Mesenchymal stem cell (in vitro differentiated cells and primary cell): Measurements from ENCODE around the gene KRTAP10-5.

Source experiments
- DNase-seq: peaks from one replicate; pipeline ENCODE4 v3.0.0-alpha.2; 2013
- H2AFZ ChIP-seq: one replicate; pipeline ENCODE4 v1.6.1; 2013; ENCODE audit warnings: low read depth, mild to moderate bottlenecking, control low read depth, inconsistent platforms, low read length, moderate library complexity
- H2AK5ac ChIP-seq: 2 replicates; pipeline ENCODE4 v1.6.1; 2013; ENCODE audit warnings: low read length, moderate library complexity, mild to moderate bottlenecking, inconsistent platforms; ENCODE audit not compliant: severe bottlenecking
- H2BK120ac ChIP-seq: one replicate; pipeline ENCODE4 v1.6.1; 2013; ENCODE audit warnings: low read depth, mild to moderate bottlenecking, inconsistent platforms, low read length, moderate library complexity
- H2BK12ac ChIP-seq, 2 experiments: one replicate each; pipeline ENCODE4 v1.6.1; 2013; ENCODE audit warnings: inconsistent platforms in 2 of 2, low read length in 2 of 2, mild to moderate bottlenecking in 2 of 2, moderate library complexity in 2 of 2, control low read depth in 1 of 2
- H2BK15ac ChIP-seq: one replicate; pipeline ENCODE4 v1.6.1; 2013; ENCODE audit warnings: mild to moderate bottlenecking, low read depth, inconsistent platforms; ENCODE audit not compliant: poor library complexity, severe bottlenecking
- H2BK5ac ChIP-seq: 2 replicates; pipeline ENCODE4 v1.6.1; 2013; ENCODE audit warnings: low read depth, mild to moderate bottlenecking, low read length, control low read depth, inconsistent platforms; ENCODE audit not compliant: poor library complexity, severe bottlenecking
- H3K14ac ChIP-seq, 2 experiments: one replicate each; pipeline ENCODE4 v1.6.1; 2013; ENCODE audit warnings: inconsistent platforms in 2 of 2, low read length in 2 of 2, control low read depth in 1 of 2, mild to moderate bottlenecking in 1 of 2, moderate library complexity in 1 of 2
- H3K18ac ChIP-seq, 2 experiments: one replicate each; pipeline ENCODE4 v1.6.1; 2013; ENCODE audit warnings: inconsistent platforms in 2 of 2, low read length in 2 of 2, control low read depth in 1 of 2, low read depth in 1 of 2, mild to moderate bottlenecking in 1 of 2
- H3K23ac ChIP-seq, 2 experiments: one replicate each; pipeline ENCODE4 v1.6.1; 2013; ENCODE audit warnings: inconsistent platforms in 2 of 2, low read length in 2 of 2, mild to moderate bottlenecking in 2 of 2, moderate library complexity in 2 of 2, control low read depth in 1 of 2
- H3K27ac ChIP-seq: 2 replicates; pipeline ENCODE4 v1.5.1; 2013; ENCODE audit warnings: mild to moderate bottlenecking, moderate library complexity, low read length, control low read depth, inconsistent platforms; ENCODE audit not compliant: poor library complexity, severe bottlenecking
- H3K27me3 ChIP-seq, 2 experiments: 2 replicates each; pipeline versions ENCODE4 v1.6.1 to v1.7.0; 2013; ENCODE audit warnings: low read length in 2 of 2, mild to moderate bottlenecking in 2 of 2, moderate library complexity in 2 of 2, control low read depth in 1 of 2, inconsistent platforms in 1 of 2; ENCODE audit not compliant: control insufficient read depth in 1 of 2, insufficient read depth in 1 of 2
- H3K36me3 ChIP-seq, 2 experiments: 2 replicates each; pipeline versions ENCODE4 v1.6.1 to v1.7.0; 2013; ENCODE audit warnings: low read length in 2 of 2, control low read depth in 1 of 2, inconsistent platforms in 1 of 2, low read depth in 1 of 2, mild to moderate bottlenecking in 1 of 2; ENCODE audit not compliant: insufficient read depth in 2 of 2, control insufficient read depth in 1 of 2
- H3K4ac ChIP-seq, 2 experiments: one replicate each; pipeline ENCODE4 v1.6.1; 2013; ENCODE audit warnings: inconsistent platforms in 2 of 2, low read length in 2 of 2, mild to moderate bottlenecking in 2 of 2, moderate library complexity in 2 of 2, control low read depth in 1 of 2, low read depth in 1 of 2
- H3K4me1 ChIP-seq: 2 replicates; pipeline ENCODE4 v1.6.1; 2013; ENCODE audit warnings: low read depth, low read length, control low read depth; ENCODE audit not compliant: control insufficient read depth, insufficient read depth
- H3K4me2 ChIP-seq: 2 replicates; pipeline ENCODE4 v1.6.1; 2013; ENCODE audit warnings: low read length, mild to moderate bottlenecking, inconsistent platforms; ENCODE audit not compliant: poor library complexity, severe bottlenecking
- H3K4me3 ChIP-seq, 2 experiments: 2 replicates each; pipeline versions ENCODE4 v1.5.1 to v1.7.0; 2013; ENCODE audit warnings: low read length in 2 of 2, mild to moderate bottlenecking in 2 of 2, control low read depth in 1 of 2, low read depth in 1 of 2; ENCODE audit not compliant: insufficient read depth in 1 of 2
- H3K79me1 ChIP-seq: replicated peaks from 2 replicates; pipeline ENCODE4 v1.6.1; 2013; ENCODE audit warnings: mild to moderate bottlenecking, control low read depth, low read length, inconsistent platforms; ENCODE audit not compliant: poor library complexity, severe bottlenecking
- H3K9ac ChIP-seq: 2 replicates; pipeline ENCODE4 v1.7.0; 2013; ENCODE audit warnings: mild to moderate bottlenecking, low read length, moderate library complexity
- H3K9me3 ChIP-seq: 2 replicates; pipeline ENCODE4 v1.7.0; 2013; ENCODE audit warnings: mild to moderate bottlenecking, low read length; ENCODE audit not compliant: control insufficient read depth
- H4K8ac ChIP-seq: one replicate; pipeline ENCODE4 v1.6.1; 2013; ENCODE audit warnings: inconsistent platforms, mild to moderate bottlenecking, low read length, moderate library complexity
- H4K91ac ChIP-seq: one replicate; pipeline ENCODE4 v1.6.1; 2013; ENCODE audit warnings: mild to moderate bottlenecking, low read length, inconsistent platforms
- WGBS: methylation state at CpG from one replicate; pipeline ENCODE4 v1.1.7; 2013; ENCODE audit warnings: mixed read lengths; 5-methylcytosine and 5-hydroxymethylcytosine counted together

KRTAP10-5 gene

DNA sequence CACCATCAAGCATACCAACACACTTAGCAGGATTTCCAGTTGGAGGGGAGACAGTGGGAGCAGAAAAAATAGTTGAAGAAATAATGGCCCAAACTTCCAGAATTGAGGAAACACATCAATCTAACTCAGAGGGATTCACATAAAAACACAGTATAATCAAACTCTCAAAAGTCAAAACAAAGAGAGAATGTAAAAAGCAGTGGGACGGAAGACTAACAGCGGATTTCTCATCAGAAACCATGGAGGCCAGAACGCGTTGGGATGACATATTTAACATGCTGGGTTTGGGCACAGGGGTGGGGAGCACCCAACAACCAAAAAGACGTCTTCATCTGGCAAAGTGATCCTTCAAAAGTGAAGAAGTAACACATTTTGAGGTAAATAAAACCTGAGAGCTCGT, 39.5 kb upstream of the KRTAP10-5 start:
- WGBS = 80% methylated on average over 6 of the region's 6 CpGs
- H4K91ac ChIP-seq = no peak overlapping the region
- no peaks in the 10 kb centered on the region for H3K36me3 ChIP-seq
- no peak overlapping the region for H3K4ac ChIP-seq
- H4K8ac ChIP-seq = no peak overlapping the region
- H2BK15ac ChIP-seq = no peak overlapping the region
- H2BK12ac ChIP-seq = no peak overlapping the region
- H3K4me1 ChIP-seq = no peaks in the 10 kb centered on the region
- no peak overlapping the region for H3K18ac ChIP-seq
- no peak overlapping the region for H3K27ac ChIP-seq
- no peak overlapping the region for H3K4me3 ChIP-seq
- no peaks in the 10 kb centered on the region for H3K27me3 ChIP-seq
- H2BK120ac ChIP-seq = no peak overlapping the region
- no peaks in the 10 kb centered on the region for H3K79me1 ChIP-seq
- no peak overlapping the region for H3K23ac ChIP-seq
- no peak overlapping the region for H2AFZ ChIP-seq
- no peak for DNase-seq
- H3K4me2 ChIP-seq = no peak overlapping the region
- no peak overlapping the region for H3K9ac ChIP-seq
- H2AK5ac ChIP-seq = no peak overlapping the region
- H3K9me3 ChIP-seq = peaks cover 45% of the 10 kb centered on the region
- no peak overlapping the region for H3K14ac ChIP-seq
- no peak overlapping the region for H2BK5ac ChIP-seq

DNA sequence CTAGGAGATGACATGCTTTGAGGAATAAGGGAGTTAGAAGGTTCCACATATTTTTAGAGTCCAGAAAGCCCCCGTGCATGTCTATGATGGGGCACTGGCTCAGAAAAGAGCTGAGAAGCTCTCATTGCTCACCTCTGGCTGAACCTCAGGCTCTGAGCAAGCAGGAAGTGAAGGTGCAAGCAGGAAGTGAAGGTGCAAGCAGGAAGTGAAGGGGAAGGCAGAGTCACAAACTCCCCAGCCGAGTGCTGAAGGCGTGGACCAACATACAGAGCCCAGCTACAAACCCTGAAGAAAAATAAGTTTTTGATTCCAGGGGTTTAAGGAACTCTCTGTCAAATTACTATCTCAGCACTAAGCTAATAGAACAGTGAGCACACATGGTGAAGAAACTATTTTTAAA, 38.5 kb upstream of the KRTAP10-5 start:
- no peak overlapping the region for H2BK120ac ChIP-seq
- no peak overlapping the region for H3K4me2 ChIP-seq
- no peak overlapping the region for H3K27ac ChIP-seq
- H3K4me3 ChIP-seq = no peak overlapping the region
- no peak overlapping the region for H2BK12ac ChIP-seq
- 78% methylated on average over 1 of the region's 3 CpGs for WGBS
- no peaks in the 10 kb centered on the region for H3K27me3 ChIP-seq
- no peaks in the 10 kb centered on the region for H3K79me1 ChIP-seq
- no peaks in the 10 kb centered on the region for H3K4me1 ChIP-seq
- H4K8ac ChIP-seq = no peak overlapping the region
- peaks cover 35% of the 10 kb centered on the region for H3K9me3 ChIP-seq
- H3K4ac ChIP-seq = no peak overlapping the region
- no peak overlapping the region for H2BK15ac ChIP-seq
- no peak overlapping the region for H2AFZ ChIP-seq
- H2BK5ac ChIP-seq = no peak overlapping the region
- H3K18ac ChIP-seq = no peak overlapping the region
- no peaks in the 10 kb centered on the region for H3K36me3 ChIP-seq
- no peak overlapping the region for H3K9ac ChIP-seq
- no peak overlapping the region for H4K91ac ChIP-seq
- H3K23ac ChIP-seq = no peak overlapping the region
- DNase-seq = no peak
- no peak overlapping the region for H3K14ac ChIP-seq
- no peak overlapping the region for H2AK5ac ChIP-seq

DNA sequence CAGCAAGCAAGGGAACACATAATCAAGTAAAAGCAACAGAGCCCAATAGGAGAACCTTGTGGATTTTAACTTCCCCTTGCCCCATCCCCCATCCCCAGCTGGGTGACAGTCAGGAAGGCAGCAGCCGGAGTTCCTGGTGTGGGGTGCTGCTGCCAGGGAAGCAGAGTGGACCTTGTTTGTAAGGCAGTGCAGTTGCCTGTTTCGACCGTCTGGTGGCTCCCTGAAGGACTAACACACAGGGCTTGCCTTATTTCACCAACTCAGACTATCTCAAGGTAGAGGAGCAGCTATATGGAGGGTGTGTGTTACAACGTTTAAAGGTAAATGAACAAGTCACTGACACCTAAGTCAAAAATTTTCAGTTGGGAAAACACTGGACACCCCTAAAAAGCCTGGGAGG, 38.1 kb upstream of the KRTAP10-5 start:
- no peak overlapping the region for H3K23ac ChIP-seq
- no peaks in the 10 kb centered on the region for H3K36me3 ChIP-seq
- H3K4me3 ChIP-seq = no peak overlapping the region
- no peak overlapping the region for H2BK5ac ChIP-seq
- no peak overlapping the region for H3K14ac ChIP-seq
- H2BK12ac ChIP-seq = no peak overlapping the region
- no peak overlapping the region for H3K9ac ChIP-seq
- no peak overlapping the region for H3K27ac ChIP-seq
- H3K4me1 ChIP-seq = no peaks in the 10 kb centered on the region
- peaks cover 31% of the 10 kb centered on the region for H3K9me3 ChIP-seq
- no peak overlapping the region for H4K91ac ChIP-seq
- no peak overlapping the region for H3K4me2 ChIP-seq
- no peak overlapping the region for H2BK120ac ChIP-seq
- no peaks in the 10 kb centered on the region for H3K27me3 ChIP-seq
- no peak overlapping the region for H3K18ac ChIP-seq
- H2AK5ac ChIP-seq = no peak overlapping the region
- no peak overlapping the region for H3K4ac ChIP-seq
- no peaks in the 10 kb centered on the region for H3K79me1 ChIP-seq
- no peak overlapping the region for H4K8ac ChIP-seq
- 69% methylated on average over 3 of the region's 4 CpGs for WGBS
- no peak for DNase-seq
- no peak overlapping the region for H2BK15ac ChIP-seq
- no peak overlapping the region for H2AFZ ChIP-seq

DNA sequence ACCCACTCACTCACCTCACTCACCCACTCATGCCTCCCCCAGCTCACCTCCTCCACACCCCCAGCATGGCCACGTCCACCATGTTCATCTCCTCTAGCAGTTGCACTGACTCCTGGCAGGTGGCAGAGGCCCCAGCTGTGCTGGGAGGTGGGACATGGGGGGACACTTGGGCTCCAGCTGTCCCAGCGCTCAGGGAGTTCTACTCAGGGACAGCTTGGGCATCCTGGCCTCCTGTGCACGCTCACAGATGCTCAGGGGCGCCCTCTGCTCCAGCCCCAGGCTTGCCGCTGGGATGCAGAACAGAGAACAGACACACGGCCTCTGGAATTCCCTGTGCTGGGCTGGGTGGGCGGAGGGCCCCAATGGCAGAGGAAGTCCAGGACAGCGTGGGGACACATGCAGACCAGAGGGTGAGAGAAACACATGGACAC, 36.7 kb upstream of the KRTAP10-5 start:
- Histone ChIP-seq H2BK120ac (no peak overlapping the region), H3K4me2 (no peak overlapping the region), H3K27me3 (no peaks in the 10 kb centered on the region), H2BK15ac (no peak overlapping the region), H3K4me1 (no peaks in the 10 kb centered on the region), H4K91ac (no peak overlapping the region), H2AK5ac (no peak overlapping the region), H2BK5ac (no peak overlapping the region), H2BK12ac (no peak overlapping the region), H3K23ac (no peak overlapping the region), H4K8ac (no peak overlapping the region), H3K79me1 (no peaks in the 10 kb centered on the region), H3K4me3 (no peak overlapping the region), H3K4ac (no peak overlapping the region), H3K27ac (no peak overlapping the region), H3K9ac (no peak overlapping the region), H3K9me3 (peaks cover 17% of the 10 kb centered on the region), H3K18ac (no peak overlapping the region), H3K14ac (peak overlapping the region in 1 of 2 experiments; percentile 20), H2AFZ (no peak overlapping the region), H3K36me3 (no peaks in the 10 kb centered on the region)
- DNase-seq = no peak
- 65% methylated on average over 8 of the region's 8 CpGs for WGBS
